Tibial artery (tissue), 4 donors: ENCODE results near the gene BRCA1.
"Not testable (repeated sequence)": the region's sequence is repeated elsewhere in the genome, so short reads cannot be mapped to it uniquely, and the experiment has no call there.

ENCODE experiments used
- DNase-seq, 2 donors: peaks; one replicate each; pipeline ENCODE4 v3.0.0-alpha.2; 2019
- H3K27ac ChIP-seq, 2 donors: fragments of 200-600 bp; sonication (generic) in 1 of 2; 1 replicate in 1 of 2; 2 replicates in 1 of 2; pipeline ENCODE4 v1.5.1; 2018 to 2019; ENCODE audit warnings: mild to moderate bottlenecking in 1 of 2
- H3K27me3 ChIP-seq, 2 donors: fragments of 200-600 bp; sonication (generic) in 1 of 2; one replicate each; pipeline versions ENCODE4 v1.5.1 to v1.6.0; 2016 to 2019
- H3K36me3 ChIP-seq, 3 donors: fragments of 200-600 bp; sonication (generic) in 2 of 3; one replicate each; pipeline ENCODE4 v1.5.1; 2016 to 2019; ENCODE audit warnings: mild to moderate bottlenecking in 2 of 3
- H3K4me1 ChIP-seq, 4 donors: fragments of 200-600 bp; sonication (generic) in 2 of 4; 1 replicate in 3 of 4; 2 replicates in 1 of 4; pipeline ENCODE4 v1.5.1; 2016 to 2019
- H3K4me3 ChIP-seq, 2 donors: fragments of 200-600 bp; sonication (generic) in 1 of 2; 1 replicate in 1 of 2; 2 replicates in 1 of 2; pipeline ENCODE4 v1.5.1; 2018 to 2019; ENCODE audit warnings: mild to moderate bottlenecking in 2 of 2
- H3K9me3 ChIP-seq, 3 donors: fragments of 200-600 bp; sonication (generic) in 1 of 3; one replicate each; pipeline ENCODE4 v1.5.1; 2016 to 2019
- CTCF ChIP-seq, 2 experiments: fragments of 200-600 bp in 1 of 2; fragments of 450-650 bp in 1 of 2; IDR thresholded peaks; one replicate each; pipeline ENCODE4 v1.5.1; 2017 to 2019; ENCODE audit warnings: antibody characterized with exemption in 2 of 2, mild to moderate bottlenecking in 1 of 2, moderate library complexity in 1 of 2
- intact Hi-C: fragments of 100-400 bp; cut with DNase I; formaldehyde crosslinking; loops from one replicate; pipeline ENCODE4 v1.15.0; 2023; ENCODE audit warnings: low total_unique reads

Gene BRCA1

DNA sequence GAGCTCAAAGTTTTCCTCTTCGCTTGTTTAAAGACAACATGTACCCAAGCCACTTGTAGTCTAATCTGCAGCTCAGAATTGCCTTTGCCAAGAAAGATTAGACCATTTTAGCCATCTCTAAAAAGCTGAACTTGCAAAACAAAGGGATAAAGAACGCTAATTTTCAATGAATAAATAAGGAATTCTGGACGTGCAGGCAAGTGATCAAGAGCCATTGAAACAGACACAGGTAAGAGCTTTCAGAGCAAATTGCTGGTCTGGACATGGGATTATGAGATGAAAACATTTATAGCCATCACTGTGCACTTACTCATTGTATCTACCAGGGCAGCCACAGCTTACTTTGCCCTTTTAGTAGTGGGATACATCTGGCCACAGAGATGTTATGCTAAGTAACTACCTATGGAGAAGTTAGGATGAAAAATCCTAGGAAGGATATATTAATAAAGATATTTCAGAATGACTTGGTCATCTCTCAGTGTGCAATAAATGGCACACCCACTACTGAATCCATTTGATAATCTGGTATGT lies 55.7 kb downstream of the BRCA1 start:
- H3K9me3 ChIP-seq, result no peaks in the 10 kb centered on the region
- intact Hi-C loops, result no loop called here
- no peak overlapping the region for H3K4me3 ChIP-seq
- no peak for TF ChIP-seq CTCF (IDR thresholded peaks at IDR 0.05)
- no peaks in the 10 kb centered on the region for H3K4me1 ChIP-seq
- no peaks in the 10 kb centered on the region for H3K36me3 ChIP-seq
- no peak for DNase-seq
- no peaks in the 10 kb centered on the region for H3K27me3 ChIP-seq
- H3K27ac ChIP-seq, result no peak overlapping the region

GRCh38 chr17:43068570-43069367 lies 56.4 kb downstream of the BRCA1 start:
- Histone ChIP-seq H3K4me3 (no peak overlapping the region), H3K4me1 (no peaks in the 10 kb centered on the region), H3K36me3 (no peaks in the 10 kb centered on the region), H3K9me3 (no peaks in the 10 kb centered on the region), H3K27ac (no peak overlapping the region), H3K27me3 (no peaks in the 10 kb centered on the region)
- intact Hi-C loops, result no loop called here
- DNase-seq, result no peak
- no peak for TF ChIP-seq CTCF (IDR thresholded peaks at IDR 0.05)

DNA sequence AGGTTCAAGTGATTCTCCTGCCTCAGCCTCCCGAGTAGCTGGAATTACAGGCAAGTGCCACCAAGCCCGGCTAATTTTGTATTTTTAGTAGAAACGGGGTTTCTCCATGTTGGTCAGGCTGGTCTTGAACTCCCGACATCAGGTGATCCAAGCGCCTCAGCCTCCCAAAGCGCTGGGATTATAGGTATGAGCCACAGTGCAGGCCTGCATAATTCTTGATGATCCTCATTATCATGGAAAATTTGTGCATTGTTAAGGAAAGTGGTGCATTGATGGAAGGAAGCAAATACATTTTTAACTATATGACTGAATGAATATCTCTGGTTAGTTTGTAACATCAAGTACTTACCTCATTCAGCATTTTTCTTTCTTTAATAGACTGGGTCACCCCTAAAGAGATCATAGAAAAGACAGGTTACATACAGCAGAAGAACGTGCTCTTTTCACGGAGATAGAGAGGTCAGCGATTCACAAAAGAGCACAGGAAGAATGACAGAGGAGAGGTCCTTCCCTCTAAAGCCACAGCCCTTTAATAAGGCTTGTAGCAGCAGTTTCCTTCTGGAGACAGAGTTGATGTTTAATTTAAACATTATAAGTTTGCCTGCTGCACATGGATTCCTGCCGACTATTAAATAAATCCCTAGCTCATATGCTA lies 62.1 kb downstream of the BRCA1 start:
- no peak for DNase-seq
- no peaks in the 10 kb centered on the region for H3K9me3 ChIP-seq
- no peak overlapping the region for H3K4me3 ChIP-seq
- intact Hi-C loops, result no loop called here
- H3K4me1 ChIP-seq, result no peaks in the 10 kb centered on the region
- no peak overlapping the region for H3K27ac ChIP-seq
- H3K27me3 ChIP-seq, result no peaks in the 10 kb centered on the region
- H3K36me3 ChIP-seq, result no peaks in the 10 kb centered on the region
- no peak for TF ChIP-seq CTCF (IDR thresholded peaks at IDR 0.05)

DNA sequence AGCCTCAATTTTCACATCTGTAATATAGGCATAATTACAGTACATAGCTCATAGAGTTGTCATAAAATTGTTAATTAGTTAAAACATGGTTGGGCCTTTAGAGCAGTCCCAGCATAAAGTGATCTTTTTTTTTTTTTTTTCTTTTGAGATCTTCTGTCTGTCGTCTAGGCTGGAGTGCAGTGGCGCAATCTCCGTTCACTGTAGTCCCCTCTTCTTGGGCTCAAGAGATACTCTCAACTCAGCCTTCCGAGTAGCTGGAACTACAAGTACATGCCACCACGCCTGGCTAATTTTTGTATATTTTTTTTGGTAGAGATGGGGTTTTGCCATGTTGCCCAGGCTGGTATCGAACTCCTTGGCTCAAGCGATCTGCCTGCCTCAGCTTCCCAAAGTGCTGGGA lies 69.1 kb downstream of the BRCA1 start:
- no peak for TF ChIP-seq CTCF (IDR thresholded peaks at IDR 0.05)
- no peaks in the 10 kb centered on the region for H3K9me3 ChIP-seq
- intact Hi-C loops, result no loop called here
- H3K27me3 ChIP-seq, result no peaks in the 10 kb centered on the region
- peaks cover 0 to 8% (median 0%) of the 10 kb centered on the region in 3 donors for H3K36me3 ChIP-seq
- H3K27ac ChIP-seq, result no peak overlapping the region
- no peaks in the 10 kb centered on the region for H3K4me1 ChIP-seq
- no peak for DNase-seq
- no peak overlapping the region for H3K4me3 ChIP-seq

GRCh38 chr17:43053008-43053407 lies 72.2 kb downstream of the BRCA1 start:
- H3K4me1 ChIP-seq, H3K36me3 ChIP-seq, H3K27ac ChIP-seq, DNase-seq, H3K27me3 ChIP-seq, H3K9me3 ChIP-seq, H3K4me3 ChIP-seq, intact Hi-C loops: not testable (repeated sequence)

- no peak overlapping the region for H3K4me3 ChIP-seq
- H3K27ac ChIP-seq, result no peak overlapping the region
- no peaks in the 10 kb centered on the region for H3K27me3 ChIP-seq
- H3K4me1 ChIP-seq, result no peaks in the 10 kb centered on the region
- no peaks in the 10 kb centered on the region for H3K9me3 ChIP-seq
- TF ChIP-seq CTCF (IDR thresholded peaks at IDR 0.05), result no peak
- peaks cover 0 to 8% (median 0%) of the 10 kb centered on the region in 3 donors for H3K36me3 ChIP-seq
- intact Hi-C loops, result no loop called here
- DNase-seq, result no peak
These were observed 73.2 kb downstream of the BRCA1 start for GRCh38 chr17:43051969-43052368.
